ENCODE results near the gene GRIK4. TPM values are rescaled to one million over a fixed set of nuclear protein-coding genes. Genes with fewer than 3 reads are reported as not detected.

Gene GRIK4
- total RNA-seq, 1 experiment from 2014 or later: not detected

DNA sequence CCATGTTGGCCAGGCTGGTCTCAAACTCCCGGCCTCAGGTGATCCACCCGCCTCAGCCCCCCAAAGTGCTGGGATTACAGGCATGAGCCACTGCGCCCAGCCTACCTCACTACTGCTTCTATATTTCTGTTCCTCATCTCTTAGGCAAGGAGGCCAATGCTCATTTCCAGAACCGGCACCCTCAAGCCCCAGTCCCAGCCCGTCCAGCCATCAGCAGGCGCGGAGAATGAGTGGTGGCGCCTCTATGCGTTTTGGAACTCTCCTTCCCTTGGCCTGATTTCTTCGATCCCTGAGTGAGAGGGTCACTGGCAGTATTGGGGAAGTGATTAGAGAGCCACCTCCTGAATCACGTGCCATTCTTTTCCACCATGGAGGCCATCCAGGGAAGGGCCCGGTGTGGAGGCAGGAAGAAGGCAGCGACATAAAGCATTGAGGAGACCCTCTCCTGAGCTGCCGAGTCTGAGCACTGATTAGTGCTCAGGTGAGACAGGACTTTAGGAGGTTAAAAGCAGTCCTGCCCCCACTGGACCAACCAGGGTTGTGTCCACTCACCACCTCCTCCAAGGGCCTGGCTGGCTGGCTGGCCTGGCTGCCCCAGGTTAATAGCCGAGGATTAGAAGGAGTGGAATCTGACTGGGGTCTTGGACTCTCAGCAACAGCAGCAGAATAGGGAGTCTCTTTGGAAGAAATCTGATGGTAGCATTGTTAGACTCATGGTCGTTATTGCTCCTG, 8.7 kb downstream of the GRIK4 start:
- BruUV-seq (replicated peaks): no TSS peak
- ChIA-PET POLR2A (ENCODE audit: unreplicated experiment) (no interaction called here), CTCF (no interaction called here)
- Histone ChIP-seq H3K9me3 (ENCODE audit: low read length) (no peaks in the 10 kb centered on the region), H3K9ac (ENCODE audit: low read length) (no peak overlapping the region), H3K4me2 (ENCODE audit: low read length) (no peak overlapping the region), H4K20me1 (ENCODE audit: low read length) (no peaks in the 10 kb centered on the region), H3K4me1 (ENCODE audit: insufficient read depth, low read length) (peaks cover 5% of the 10 kb centered on the region; the same call in 1 of the 2 replicates), H3K36me3 (ENCODE audit: low read depth, low read length) (no peaks in the 10 kb centered on the region), H3K79me2 (ENCODE audit: low read length) (no peaks in the 10 kb centered on the region), H3K27me3 (ENCODE audit: low read length) (peaks cover 85% of the 10 kb centered on the region), H3K4me3 (ENCODE audit: low read length) (no peak overlapping the region), H2AFZ (ENCODE audit: low read length) (no peak overlapping the region), H3K27ac (ENCODE audit: low read length) (no peak overlapping the region), H3F3A (ENCODE audit: low read length, unreplicated experiment) (no peaks in the 10 kb centered on the region), H3K9me2 (replicated peaks; ENCODE audit: low read length) (no peaks in the 10 kb centered on the region)
- ATAC-seq (no peak), DNase-seq (no peak)
- intact Hi-C loops (cut with micrococcal nuclease): no loop called here
- TF ChIP-seq CTCF (conservative IDR thresholded peaks at IDR 0.05; ENCODE audit: low read depth, low read length) (no peak), EZH2phosphoT487 (IDR thresholded peaks at IDR 0.05; ENCODE audit: borderline replicate concordance, low read length) (no peak), EZH2 (IDR thresholded peaks at IDR 0.05; ENCODE audit: low read length, unreplicated experiment) (no peak)

- Histone ChIP-seq H3K4me1 (ENCODE audit: insufficient read depth, low read length) (peaks cover 5% of the 10 kb centered on the region; the same call in 1 of the 2 replicates), H3K4me3 (ENCODE audit: low read length) (no peak overlapping the region), H3K27me3 (ENCODE audit: low read length) (peaks cover 85% of the 10 kb centered on the region), H4K20me1 (ENCODE audit: low read length) (no peaks in the 10 kb centered on the region), H3K4me2 (ENCODE audit: low read length) (no peak overlapping the region), H3K27ac (ENCODE audit: low read length) (no peak overlapping the region), H3K9ac (ENCODE audit: low read length) (no peak overlapping the region), H3K36me3 (ENCODE audit: low read depth, low read length) (no peaks in the 10 kb centered on the region), H3K9me2 (replicated peaks; ENCODE audit: low read length) (no peaks in the 10 kb centered on the region), H3K79me2 (ENCODE audit: low read length) (no peaks in the 10 kb centered on the region), H3K9me3 (ENCODE audit: low read length) (no peaks in the 10 kb centered on the region), H2AFZ (ENCODE audit: low read length) (no peak overlapping the region), H3F3A (ENCODE audit: low read length, unreplicated experiment) (no peaks in the 10 kb centered on the region)
- no peak for TF ChIP-seq EZH2 (IDR thresholded peaks at IDR 0.05; ENCODE audit: low read length, unreplicated experiment)
- no peak for TF ChIP-seq CTCF (conservative IDR thresholded peaks at IDR 0.05; ENCODE audit: low read depth, low read length)
- TF ChIP-seq EZH2phosphoT487 (IDR thresholded peaks at IDR 0.05; ENCODE audit: borderline replicate concordance, low read length): no peak
- DNase-seq (no peak), ATAC-seq (no peak)
- ChIA-PET POLR2A (ENCODE audit: unreplicated experiment) (no interaction called here), CTCF (interaction anchor here (0.9 kb wide), 1 partner anchor 10 kb away, joined by 3 read pairs; no protein-coding TSS in a partner anchor)
- BruUV-seq (replicated peaks): no TSS peak
- intact Hi-C loops (cut with micrococcal nuclease): no loop called here
Measured at GRCh38 chr11:120521176-120521575, 9.6 kb downstream of the GRIK4 start.

DNA sequence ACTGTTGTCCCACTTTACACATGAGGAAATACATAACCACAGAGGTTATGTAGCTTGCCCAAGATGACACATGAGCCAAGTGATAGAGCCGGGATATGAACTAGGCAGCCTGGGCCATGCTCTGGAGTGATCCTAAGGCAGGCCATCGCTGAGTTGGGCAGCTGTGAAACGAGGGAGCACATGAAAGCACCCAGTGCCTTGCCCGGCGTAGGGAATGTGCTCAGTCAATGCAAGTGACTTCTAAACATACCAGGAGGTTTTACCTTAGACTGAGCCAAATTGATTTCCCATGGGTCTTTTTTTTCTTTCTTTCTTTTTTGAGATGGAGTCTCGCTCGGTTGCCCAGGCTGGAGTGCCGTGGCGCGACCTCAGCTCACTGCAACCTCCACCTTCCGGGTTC, 10.5 kb downstream of the GRIK4 start:
- no peaks in the 10 kb centered on the region for H3F3A ChIP-seq (ENCODE audit: low read length, unreplicated experiment)
- ATAC-seq: no peak
- no peak overlapping the region for H3K4me2 ChIP-seq (ENCODE audit: low read length)
- H3K27ac ChIP-seq (ENCODE audit: low read length): no peak overlapping the region
- intact Hi-C loops (cut with micrococcal nuclease): no loop called here
- H2AFZ ChIP-seq (ENCODE audit: low read length): no peak overlapping the region
- H3K9ac ChIP-seq (ENCODE audit: low read length): no peak overlapping the region
- ChIA-PET POLR2A (ENCODE audit: unreplicated experiment) (no interaction called here), CTCF (no interaction called here)
- no peaks in the 10 kb centered on the region for H3K36me3 ChIP-seq (ENCODE audit: low read depth, low read length)
- no peak overlapping the region for H3K4me3 ChIP-seq (ENCODE audit: low read length)
- H3K4me1 ChIP-seq (ENCODE audit: insufficient read depth, low read length): peaks cover 5% of the 10 kb centered on the region; the same call in 1 of the 2 replicates
- no peaks in the 10 kb centered on the region for H3K79me2 ChIP-seq (ENCODE audit: low read length)
- H3K9me2 ChIP-seq (replicated peaks; ENCODE audit: low read length): no peaks in the 10 kb centered on the region
- BruUV-seq (replicated peaks): no TSS peak
- H3K27me3 ChIP-seq (ENCODE audit: low read length): peaks cover 85% of the 10 kb centered on the region
- no peaks in the 10 kb centered on the region for H3K9me3 ChIP-seq (ENCODE audit: low read length)
- H4K20me1 ChIP-seq (ENCODE audit: low read length): no peaks in the 10 kb centered on the region
- TF ChIP-seq EZH2phosphoT487 (IDR thresholded peaks at IDR 0.05; ENCODE audit: borderline replicate concordance, low read length): no peak
- TF ChIP-seq EZH2 (IDR thresholded peaks at IDR 0.05; ENCODE audit: low read length, unreplicated experiment): no peak
- TF ChIP-seq CTCF (conservative IDR thresholded peaks at IDR 0.05; ENCODE audit: low read depth, low read length): no peak
- no peak for DNase-seq

Data from PC-3 (cell line).